ENCODE results near the gene GPR132. TPM values are rescaled to one million over a fixed set of nuclear protein-coding genes. Genes with fewer than 3 reads are reported as not detected.

Gene GPR132
- total RNA-seq, 6 donors from 2014 or later: 3.0 to 14.7 (median 7.0) TPM

DNA sequence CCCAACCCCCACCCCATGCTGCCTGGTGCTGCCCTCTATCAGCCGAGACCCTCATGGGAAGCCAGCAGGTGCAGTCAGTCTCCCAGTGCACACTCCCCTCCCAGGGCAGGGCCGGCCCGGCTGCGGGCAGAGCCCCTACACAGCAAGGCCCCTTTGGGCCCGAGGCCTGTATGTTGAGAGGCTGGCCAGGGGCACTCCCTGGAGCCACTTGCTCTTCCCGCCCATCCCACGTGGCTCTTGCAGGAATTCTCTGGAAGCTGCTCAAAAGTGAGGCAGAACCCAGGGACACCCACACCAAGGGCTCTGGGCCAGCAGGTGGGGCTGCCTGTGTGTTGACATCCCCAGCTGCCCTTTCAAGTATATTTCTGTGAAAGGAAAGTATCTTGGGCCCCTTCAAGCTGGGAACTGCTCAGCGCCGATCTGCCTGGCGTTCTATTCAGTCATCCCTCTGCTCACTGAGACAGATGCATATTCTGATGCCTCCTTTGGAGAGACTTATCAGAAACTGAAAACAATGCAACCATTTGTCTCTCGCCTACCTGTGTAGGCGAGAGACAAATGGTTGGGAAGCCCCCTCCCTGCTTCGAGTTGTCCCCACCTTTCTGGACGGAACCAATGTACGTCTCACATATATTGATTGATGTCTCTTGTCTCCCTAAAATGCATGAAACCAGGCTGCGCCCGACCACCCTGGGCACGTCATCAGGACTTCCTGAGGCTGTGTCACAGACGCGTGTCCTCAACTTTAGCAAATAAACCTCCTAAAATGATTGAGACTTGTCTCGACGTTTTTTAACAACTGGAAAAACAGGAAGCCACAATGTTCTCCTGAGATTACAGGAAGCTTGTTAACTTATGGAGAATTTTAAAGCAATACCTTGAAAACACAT is 6.0 kb downstream of the GPR132 start:
- H3K36me3 ChIP-seq: peaks cover 0 to 2% (median 0%) of the 10 kb centered on the region in 4 donors
- H3K4me3 ChIP-seq: no peak overlapping the region
- TF ChIP-seq POLR2AphosphoS5 (IDR thresholded peaks at IDR 0.05): no peak
- peak in 1 of 6 experiments; percentile 15 for TF ChIP-seq CTCF (IDR thresholded peaks at IDR 0.05)
- no peak for TF ChIP-seq POLR2A (IDR thresholded peaks at IDR 0.05)
- TF ChIP-seq EP300 (IDR thresholded peaks at IDR 0.05): no peak
- no peaks in the 10 kb centered on the region for H3K9me3 ChIP-seq
- DNase-seq (peak; percentile 79 to 88), ATAC-seq (ENCODE audit: low FRiP score in 2 of 2) (peak in 1 of 2 donors; percentile 72)
- peak overlapping the region; percentile 79 to 90 (median 81) for H3K27ac ChIP-seq
- WGBS, 2 donors: 46 to 48% methylated on average over 15 to 19 of the region's 22 CpGs
- H3K27me3 ChIP-seq: no peaks in the 10 kb centered on the region
- H3K4me1 ChIP-seq: peaks cover 40 to 52% (median 47%) of the 10 kb centered on the region in 4 donors

GRCh38 chr14:105058521-105059034 is 6.7 kb downstream of the GPR132 start:
- H3K27me3 ChIP-seq: no peaks in the 10 kb centered on the region
- peaks cover 40 to 50% (median 47%) of the 10 kb centered on the region in 4 donors for H3K4me1 ChIP-seq
- peak overlapping the region; percentile 21 to 81 (median 78) for H3K27ac ChIP-seq
- no peaks in the 10 kb centered on the region for H3K9me3 ChIP-seq
- WGBS, 2 donors: 51 to 73% methylated on average over 11 to 12 of the region's 14 CpGs
- H3K4me3 ChIP-seq: no peak overlapping the region
- no peak for TF ChIP-seq EP300 (IDR thresholded peaks at IDR 0.05)
- TF ChIP-seq POLR2A (IDR thresholded peaks at IDR 0.05): no peak
- no peak for TF ChIP-seq CTCF (IDR thresholded peaks at IDR 0.05)
- TF ChIP-seq POLR2AphosphoS5 (IDR thresholded peaks at IDR 0.05): no peak
- ATAC-seq (ENCODE audit: low FRiP score in 2 of 2) (peak in 1 of 2 donors; percentile 2), DNase-seq (peak in 1 of 2 donors; percentile 60)
- H3K36me3 ChIP-seq: peaks cover 0 to 6% (median 1%) of the 10 kb centered on the region in 4 donors

DNA sequence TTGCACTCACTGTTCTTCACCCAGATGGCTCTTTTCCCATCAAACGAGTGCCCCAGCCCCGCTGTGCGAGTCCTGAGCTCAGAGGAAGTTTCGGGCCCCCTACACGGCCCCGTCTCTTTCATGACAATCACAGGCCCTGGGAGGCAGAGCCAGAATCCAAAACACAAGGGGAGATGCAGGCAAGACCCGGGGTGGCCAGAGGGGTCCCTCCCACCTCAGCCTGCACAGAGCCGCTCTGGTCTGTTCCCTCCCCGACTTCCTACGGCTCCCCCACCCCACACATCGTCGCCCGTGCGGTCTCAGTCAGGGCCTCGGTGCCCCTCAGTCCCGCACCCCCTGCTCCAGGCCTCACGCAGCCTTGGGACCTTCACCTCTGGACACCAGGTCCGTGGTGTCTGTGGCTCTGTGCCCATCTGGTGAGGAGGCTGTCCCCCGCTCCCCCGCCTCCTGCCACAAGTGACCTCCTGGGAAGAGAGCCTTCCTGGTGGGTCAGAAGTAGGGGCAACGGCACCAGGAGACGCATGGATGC is 8.9 kb downstream of the GPR132 start:
- peaks cover 0 to 12% (median 4%) of the 10 kb centered on the region in 4 donors for H3K36me3 ChIP-seq
- peak in 1 of 2 donors; percentile 73 for DNase-seq
- no peak overlapping the region for H3K4me3 ChIP-seq
- ATAC-seq (ENCODE audit: low FRiP score in 2 of 2): no peak
- 82 to 94% methylated on average over 18 to 22 of the region's 22 CpGs for WGBS, 2 donors
- peaks cover 27 to 32% (median 31%) of the 10 kb centered on the region in 4 donors for H3K4me1 ChIP-seq
- no peaks in the 10 kb centered on the region for H3K27me3 ChIP-seq
- TF ChIP-seq POLR2A (IDR thresholded peaks at IDR 0.05): no peak
- no peak for TF ChIP-seq POLR2AphosphoS5 (IDR thresholded peaks at IDR 0.05)
- TF ChIP-seq CTCF (IDR thresholded peaks at IDR 0.05): no peak
- TF ChIP-seq EP300 (IDR thresholded peaks at IDR 0.05): no peak
- H3K27ac ChIP-seq: no peak overlapping the region
- H3K9me3 ChIP-seq: no peaks in the 10 kb centered on the region

- no peak for TF ChIP-seq EP300 (IDR thresholded peaks at IDR 0.05)
- TF ChIP-seq CTCF (IDR thresholded peaks at IDR 0.05): no peak
- no peak for TF ChIP-seq POLR2AphosphoS5 (IDR thresholded peaks at IDR 0.05)
- TF ChIP-seq POLR2A (IDR thresholded peaks at IDR 0.05): no peak
- Histone ChIP-seq H3K36me3 (peaks cover 0 to 14% (median 6%) of the 10 kb centered on the region in 4 donors), H3K27me3 (no peaks in the 10 kb centered on the region), H3K27ac (no peak overlapping the region), H3K9me3 (no peaks in the 10 kb centered on the region), H3K4me1 (peaks cover 21 to 29% (median 26%) of the 10 kb centered on the region in 4 donors), H3K4me3 (no peak overlapping the region)
- peak in 1 of 2 donors; percentile 70 for DNase-seq
- ATAC-seq (ENCODE audit: low FRiP score in 2 of 2): no peak
- 87 to 92% methylated on average over 29 to 33 of the region's 33 CpGs for WGBS, 2 donors
These were observed 9.4 kb downstream of the GPR132 start for GRCh38 chr14:105055736-105056302.
